Measurements from ENCODE around the gene LAMB1. TPM values are rescaled to one million over a fixed set of nuclear protein-coding genes. Genes with fewer than 3 reads are reported as not detected.

LAMB1 gene
- total and polyA plus RNA-seq, 2 of the 13 experiments (the other 11 are each of a cell fraction or from before 2014, with no cell fraction given) = 109 to 124 TPM

DNA sequence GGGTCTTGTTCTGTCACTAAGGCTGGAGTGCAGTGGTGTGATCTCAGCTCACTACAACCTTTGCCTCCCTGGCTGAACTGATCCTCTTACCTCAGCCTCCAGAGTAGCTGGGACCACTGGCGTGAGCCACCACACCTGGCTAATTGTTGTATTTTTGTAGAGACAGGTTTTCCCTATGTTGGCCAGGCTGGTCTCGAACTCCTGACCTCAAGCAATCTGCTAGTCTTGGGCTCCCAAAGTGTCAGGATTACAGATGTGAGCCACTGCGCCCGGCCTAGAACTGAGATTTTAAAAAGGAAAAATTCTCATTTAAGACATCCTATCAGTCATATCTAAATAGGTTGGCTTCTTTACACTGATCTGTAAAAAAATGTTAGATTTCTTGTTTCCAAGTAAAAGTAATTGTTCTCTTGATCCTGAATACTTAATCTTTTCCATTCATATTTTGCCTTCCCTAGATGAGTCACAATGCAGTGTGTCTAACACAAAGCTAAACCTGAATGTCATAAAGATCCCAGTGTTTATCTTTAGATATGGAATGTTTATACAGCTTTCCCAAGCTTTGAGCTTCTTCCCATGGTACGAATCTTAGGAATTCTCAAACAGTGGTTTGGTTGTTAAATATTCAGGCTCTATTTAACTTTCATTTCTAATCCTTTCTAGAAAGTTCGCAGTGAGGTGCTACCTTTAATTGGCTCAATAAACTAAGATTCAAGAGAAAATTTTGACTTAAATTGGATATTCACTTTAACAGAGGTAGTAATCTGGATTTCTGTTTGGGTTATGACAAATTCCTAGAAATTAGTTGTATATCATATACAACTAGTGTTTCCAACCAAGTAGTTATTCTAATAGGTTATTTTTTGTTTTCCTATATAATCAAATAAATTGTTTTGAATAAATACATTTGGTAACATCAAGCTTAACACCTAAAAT, 12.1 kb upstream of the LAMB1 start (continued):
- TF ChIP-seq ZNF33A (CRISPR knock-in tag; IDR thresholded peaks at IDR 0.05; ENCODE audit: borderline replicate concordance) (no peak), ZNF563 (CRISPR knock-in tag; IDR thresholded peaks at IDR 0.05) (no peak), ZNF878 (CRISPR knock-in tag; IDR thresholded peaks at IDR 0.05) (no peak), SIX1 (CRISPR knock-in tag; IDR thresholded peaks at IDR 0.05; ENCODE audit: borderline replicate concordance) (peak; percentile 30; the same call in 1 of the 2 replicates), ZNF790 (CRISPR knock-in tag; IDR thresholded peaks at IDR 0.05; ENCODE audit: borderline replicate concordance) (no peak), ARNTL (CRISPR knock-in tag; IDR thresholded peaks at IDR 0.05) (no peak), NFIC (IDR thresholded peaks at IDR 0.05; ENCODE audit: low read length) (peak; percentile 91), ZNF10 (CRISPR knock-in tag; IDR thresholded peaks at IDR 0.05; ENCODE audit: borderline replicate concordance, low read depth) (no peak), MXI1 (IDR thresholded peaks at IDR 0.05; ENCODE audit: borderline replicate concordance, low read depth, low read length) (no peak), MIER2 (CRISPR knock-in tag; IDR thresholded peaks at IDR 0.05) (no peak), ZNF235 (CRISPR knock-in tag; IDR thresholded peaks at IDR 0.05; ENCODE audit: borderline replicate concordance) (no peak), NCOR1 (IDR thresholded peaks at IDR 0.05; ENCODE audit: borderline replicate concordance, low read length) (peak; percentile 29; the same call in 1 of the 2 replicates), NFYB (CRISPR knock-in tag; IDR thresholded peaks at IDR 0.05) (no peak)
- TF ChIP-seq, protein P1, sequence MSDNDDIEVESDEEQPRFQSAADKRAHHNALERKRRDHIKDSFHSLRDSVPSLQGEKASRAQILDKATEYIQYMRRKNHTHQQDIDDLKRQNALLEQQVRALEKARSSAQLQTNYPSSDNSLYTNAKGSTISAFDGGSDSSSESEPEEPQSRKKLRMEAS (IDR thresholded peaks at IDR 0.05) = 0 out of 2 replicates have a peak, but pooled peaks have one; percentile 30
- TF ChIP-seq, protein P2, sequence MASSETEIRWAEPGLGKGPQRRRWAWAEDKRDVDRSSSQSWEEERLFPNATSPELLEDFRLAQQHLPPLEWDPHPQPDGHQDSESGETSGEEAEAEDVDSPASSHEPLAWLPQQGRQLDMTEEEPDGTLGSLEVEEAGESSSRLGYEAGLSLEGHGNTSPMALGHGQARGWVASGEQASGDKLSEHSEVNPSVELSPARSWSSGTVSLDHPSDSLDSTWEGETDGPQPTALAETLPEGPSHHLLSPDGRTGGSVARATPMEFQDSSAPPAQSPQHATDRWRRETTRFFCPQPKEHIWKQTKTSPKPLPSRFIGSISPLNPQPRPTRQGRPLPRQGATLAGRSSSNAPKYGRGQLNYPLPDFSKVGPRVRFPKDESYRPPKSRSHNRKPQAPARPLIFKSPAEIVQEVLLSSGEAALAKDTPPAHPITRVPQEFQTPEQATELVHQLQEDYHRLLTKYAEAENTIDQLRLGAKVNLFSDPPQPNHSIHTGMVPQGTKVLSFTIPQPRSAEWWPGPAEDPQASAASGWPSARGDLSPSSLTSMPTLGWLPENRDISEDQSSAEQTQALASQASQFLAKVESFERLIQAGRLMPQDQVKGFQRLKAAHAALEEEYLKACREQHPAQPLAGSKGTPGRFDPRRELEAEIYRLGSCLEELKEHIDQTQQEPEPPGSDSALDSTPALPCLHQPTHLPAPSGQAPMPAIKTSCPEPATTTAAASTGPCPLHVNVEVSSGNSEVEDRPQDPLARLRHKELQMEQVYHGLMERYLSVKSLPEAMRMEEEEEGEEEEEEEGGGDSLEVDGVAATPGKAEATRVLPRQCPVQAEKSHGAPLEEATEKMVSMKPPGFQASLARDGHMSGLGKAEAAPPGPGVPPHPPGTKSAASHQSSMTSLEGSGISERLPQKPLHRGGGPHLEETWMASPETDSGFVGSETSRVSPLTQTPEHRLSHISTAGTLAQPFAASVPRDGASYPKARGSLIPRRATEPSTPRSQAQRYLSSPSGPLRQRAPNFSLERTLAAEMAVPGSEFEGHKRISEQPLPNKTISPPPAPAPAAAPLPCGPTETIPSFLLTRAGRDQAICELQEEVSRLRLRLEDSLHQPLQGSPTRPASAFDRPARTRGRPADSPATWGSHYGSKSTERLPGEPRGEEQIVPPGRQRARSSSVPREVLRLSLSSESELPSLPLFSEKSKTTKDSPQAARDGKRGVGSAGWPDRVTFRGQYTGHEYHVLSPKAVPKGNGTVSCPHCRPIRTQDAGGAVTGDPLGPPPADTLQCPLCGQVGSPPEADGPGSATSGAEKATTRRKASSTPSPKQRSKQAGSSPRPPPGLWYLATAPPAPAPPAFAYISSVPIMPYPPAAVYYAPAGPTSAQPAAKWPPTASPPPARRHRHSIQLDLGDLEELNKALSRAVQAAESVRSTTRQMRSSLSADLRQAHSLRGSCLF (CRISPR knock-in tag; IDR thresholded peaks at IDR 0.05; ENCODE audit: borderline replicate concordance) = no peak
- TF ChIP-seq, protein P3, sequence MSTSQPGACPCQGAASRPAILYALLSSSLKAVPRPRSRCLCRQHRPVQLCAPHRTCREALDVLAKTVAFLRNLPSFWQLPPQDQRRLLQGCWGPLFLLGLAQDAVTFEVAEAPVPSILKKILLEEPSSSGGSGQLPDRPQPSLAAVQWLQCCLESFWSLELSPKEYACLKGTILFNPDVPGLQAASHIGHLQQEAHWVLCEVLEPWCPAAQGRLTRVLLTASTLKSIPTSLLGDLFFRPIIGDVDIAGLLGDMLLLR (CRISPR knock-in tag; IDR thresholded peaks at IDR 0.05) = no peak
- TF ChIP-seq, protein P4, sequence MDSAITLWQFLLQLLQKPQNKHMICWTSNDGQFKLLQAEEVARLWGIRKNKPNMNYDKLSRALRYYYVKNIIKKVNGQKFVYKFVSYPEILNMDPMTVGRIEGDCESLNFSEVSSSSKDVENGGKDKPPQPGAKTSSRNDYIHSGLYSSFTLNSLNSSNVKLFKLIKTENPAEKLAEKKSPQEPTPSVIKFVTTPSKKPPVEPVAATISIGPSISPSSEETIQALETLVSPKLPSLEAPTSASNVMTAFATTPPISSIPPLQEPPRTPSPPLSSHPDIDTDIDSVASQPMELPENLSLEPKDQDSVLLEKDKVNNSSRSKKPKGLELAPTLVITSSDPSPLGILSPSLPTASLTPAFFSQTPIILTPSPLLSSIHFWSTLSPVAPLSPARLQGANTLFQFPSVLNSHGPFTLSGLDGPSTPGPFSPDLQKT (CRISPR knock-in tag; IDR thresholded peaks at IDR 0.05; ENCODE audit: borderline replicate concordance) = no peak
- TF ChIP-seq, protein P5, sequence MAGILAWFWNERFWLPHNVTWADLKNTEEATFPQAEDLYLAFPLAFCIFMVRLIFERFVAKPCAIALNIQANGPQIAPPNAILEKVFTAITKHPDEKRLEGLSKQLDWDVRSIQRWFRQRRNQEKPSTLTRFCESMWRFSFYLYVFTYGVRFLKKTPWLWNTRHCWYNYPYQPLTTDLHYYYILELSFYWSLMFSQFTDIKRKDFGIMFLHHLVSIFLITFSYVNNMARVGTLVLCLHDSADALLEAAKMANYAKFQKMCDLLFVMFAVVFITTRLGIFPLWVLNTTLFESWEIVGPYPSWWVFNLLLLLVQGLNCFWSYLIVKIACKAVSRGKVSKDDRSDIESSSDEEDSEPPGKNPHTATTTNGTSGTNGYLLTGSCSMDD (CRISPR knock-in tag; IDR thresholded peaks at IDR 0.05) = no peak
- TF ChIP-seq, protein P6, sequence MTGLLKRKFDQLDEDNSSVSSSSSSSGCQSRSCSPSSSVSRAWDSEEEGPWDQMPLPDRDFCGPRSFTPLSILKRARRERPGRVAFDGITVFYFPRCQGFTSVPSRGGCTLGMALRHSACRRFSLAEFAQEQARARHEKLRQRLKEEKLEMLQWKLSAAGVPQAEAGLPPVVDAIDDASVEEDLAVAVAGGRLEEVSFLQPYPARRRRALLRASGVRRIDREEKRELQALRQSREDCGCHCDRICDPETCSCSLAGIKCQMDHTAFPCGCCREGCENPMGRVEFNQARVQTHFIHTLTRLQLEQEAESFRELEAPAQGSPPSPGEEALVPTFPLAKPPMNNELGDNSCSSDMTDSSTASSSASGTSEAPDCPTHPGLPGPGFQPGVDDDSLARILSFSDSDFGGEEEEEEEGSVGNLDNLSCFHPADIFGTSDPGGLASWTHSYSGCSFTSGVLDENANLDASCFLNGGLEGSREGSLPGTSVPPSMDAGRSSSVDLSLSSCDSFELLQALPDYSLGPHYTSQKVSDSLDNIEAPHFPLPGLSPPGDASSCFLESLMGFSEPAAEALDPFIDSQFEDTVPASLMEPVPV (CRISPR knock-in tag; IDR thresholded peaks at IDR 0.05) = no peak

Data from HepG2 (cell line).